HFFc6 (cell line): ENCODE data around the gene EPB41L2. TPM values are rescaled to one million over a fixed set of nuclear protein-coding genes. Genes with fewer than 3 reads are reported as not detected.
"Not testable (repeated sequence)": the region's sequence is repeated elsewhere in the genome, so short reads cannot be mapped to it uniquely, and the experiment has no call there.

Experiments
- DNase-seq: peaks from one replicate; pipeline ENCODE4 v3.0.0-alpha.2; 2018
- H3K27ac Mint-ChIP-seq: 2 replicates; pipeline ENCODE4 v1.8.0; 2020; ENCODE audit warnings: mild to moderate bottlenecking, mixed read lengths
- H3K27me3 Mint-ChIP-seq: 2 replicates; pipeline ENCODE4 v1.8.0; 2021; ENCODE audit warnings: mild to moderate bottlenecking, moderate library complexity, mixed read lengths; ENCODE audit not compliant: insufficient read depth
- H3K36me3 Mint-ChIP-seq: 2 replicates; pipeline ENCODE4 v1.8.0; 2021; ENCODE audit warnings: low read depth, mixed read lengths
- H3K4me1 Mint-ChIP-seq: 2 replicates; pipeline ENCODE4 v1.8.0; 2020; ENCODE audit warnings: low read depth, mixed read lengths
- H3K4me3 Mint-ChIP-seq: 2 replicates; pipeline ENCODE4 v1.8.0; 2020; ENCODE audit warnings: mild to moderate bottlenecking, moderate library complexity, mixed read lengths
- H3K9me3 Mint-ChIP-seq: 2 replicates; pipeline ENCODE4 v1.8.0; 2020; ENCODE audit warnings: mild to moderate bottlenecking, mixed read lengths
- CTCF ChIP-seq: fragments of 200-600 bp; sonication (generic); IDR thresholded peaks from 2 replicates; pipeline ENCODE4 v1.5.0; 2021; ENCODE audit warnings: antibody characterized with exemption, mild to moderate bottlenecking
- total RNA-seq, 6 experiments: library from RNA; stranded (reverse); fragmentation: NEBNext Ultra II Directional; extraction: Animal tissue kit (Norgen Biotek cat#: 25700); gene quantifications; 2 replicates in 1 of 6; 3 replicates in 5 of 6; pipeline ENCODE4 v1.2.3, GENCODE V29; 2021

EPB41L2 gene
- total RNA-seq, 6 experiments from 2014 or later: 39.3 to 73.8 (median 60.7) TPM

GRCh38 chr6:130991422-130992137 lies 71.5 kb downstream of the EPB41L2 start:
- Mint-ChIP-seq H3K9me3 (no peaks in the 10 kb centered on the region), H3K27me3 (no peaks in the 10 kb centered on the region), H3K4me3 (no peak overlapping the region), H3K27ac (no peak overlapping the region), H3K36me3 (peaks cover 15% of the 10 kb centered on the region; the same call in 1 of the 2 replicates), H3K4me1 (peaks cover 13% of the 10 kb centered on the region)
- DNase-seq: no peak
- no peak for TF ChIP-seq CTCF

GRCh38 chr6:130987539-130987938 lies 75.5 kb downstream of the EPB41L2 start:
- H3K9me3 Mint-ChIP-seq: peaks cover 16% of the 10 kb centered on the region; the same call in 1 of the 2 replicates
- not testable (repeated sequence) for H3K27me3 Mint-ChIP-seq, H3K4me3 Mint-ChIP-seq, H3K27ac Mint-ChIP-seq, DNase-seq, H3K4me1 Mint-ChIP-seq
- peaks cover 21% of the 10 kb centered on the region for H3K36me3 Mint-ChIP-seq

- Mint-ChIP-seq H3K9me3 (peaks cover 16% of the 10 kb centered on the region; the same call in 1 of the 2 replicates), H3K27me3 (no peaks in the 10 kb centered on the region), H3K4me3 (no peak overlapping the region), H3K4me1 (peaks cover 6% of the 10 kb centered on the region; the same call in 1 of the 2 replicates), H3K36me3 (peaks cover 21% of the 10 kb centered on the region), H3K27ac (no peak overlapping the region)
- no peak for TF ChIP-seq CTCF
- DNase-seq: no peak
These were observed 77.9 kb downstream of the EPB41L2 start for GRCh38 chr6:130985115-130985514.

GRCh38 chr6:130982941-130983456 lies 80.0 kb downstream of the EPB41L2 start:
- H3K27ac Mint-ChIP-seq: no peak overlapping the region
- peaks cover 21% of the 10 kb centered on the region for H3K36me3 Mint-ChIP-seq
- H3K9me3 Mint-ChIP-seq: peaks cover 16% of the 10 kb centered on the region; the same call in 1 of the 2 replicates
- peaks cover 11% of the 10 kb centered on the region for H3K4me1 Mint-ChIP-seq
- H3K27me3 Mint-ChIP-seq: no peaks in the 10 kb centered on the region
- DNase-seq: no peak
- TF ChIP-seq CTCF: no peak
- H3K4me3 Mint-ChIP-seq: no peak overlapping the region

GRCh38 chr6:130982135-130982534 lies 80.9 kb downstream of the EPB41L2 start:
- H3K4me3 Mint-ChIP-seq: no peak overlapping the region
- H3K36me3 Mint-ChIP-seq: peaks cover 21% of the 10 kb centered on the region

More at GRCh38 chr6:130982135-130982534, 80.9 kb downstream of the EPB41L2 start:
- H3K9me3 Mint-ChIP-seq: peaks cover 16% of the 10 kb centered on the region; the same call in 1 of the 2 replicates
- no peak for TF ChIP-seq CTCF
- DNase-seq: no peak
- H3K27ac Mint-ChIP-seq: no peak overlapping the region
- peaks cover 17% of the 10 kb centered on the region for H3K4me1 Mint-ChIP-seq
- H3K27me3 Mint-ChIP-seq: no peaks in the 10 kb centered on the region
